ENCODE results near the gene VEPH1.
"Not testable (repeated sequence)": the region's sequence is repeated elsewhere in the genome, so short reads cannot be mapped to it uniquely, and the experiment has no call there.

The VEPH1 gene

DNA sequence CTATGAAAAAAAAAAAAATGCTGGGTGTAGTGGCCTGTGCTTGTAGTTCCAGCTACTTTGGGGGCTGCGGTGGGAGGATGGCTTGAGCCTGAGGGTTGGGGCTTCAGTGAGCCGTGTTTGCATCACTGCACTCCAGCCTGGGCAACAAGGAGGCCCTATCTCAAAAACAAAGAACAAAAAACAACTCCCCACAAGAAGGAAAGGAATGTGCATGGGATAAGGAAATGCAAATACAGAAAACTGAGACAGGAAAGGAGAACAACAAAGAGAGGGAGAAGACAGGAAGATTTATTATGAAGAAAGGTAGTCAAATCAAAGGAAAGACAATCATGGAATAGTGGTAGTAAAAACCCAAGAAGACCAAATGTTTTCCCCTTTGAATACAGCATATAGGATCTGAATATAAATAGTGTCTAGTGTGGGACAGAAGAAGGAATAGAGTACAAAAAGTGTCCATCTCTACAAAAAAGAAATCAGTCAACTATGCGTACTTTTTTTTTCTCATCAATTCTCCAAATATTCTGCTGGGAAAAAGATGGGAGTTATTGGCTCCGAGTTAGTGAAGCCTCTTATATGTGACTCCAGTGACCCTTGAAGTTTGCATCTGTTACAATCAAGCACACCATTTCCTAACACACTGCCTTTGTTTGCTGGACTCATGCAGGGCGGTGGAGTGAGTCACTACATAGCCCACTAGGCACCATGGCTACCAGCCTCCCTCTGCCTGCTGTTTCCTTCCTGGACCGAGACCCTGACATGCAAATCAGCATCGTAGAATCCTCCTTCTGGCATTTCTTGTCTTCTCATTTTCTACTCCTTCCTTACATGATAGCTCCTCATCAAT lies 167.8 kb downstream of the VEPH1 start:
- DNase-seq = no peak

DNA sequence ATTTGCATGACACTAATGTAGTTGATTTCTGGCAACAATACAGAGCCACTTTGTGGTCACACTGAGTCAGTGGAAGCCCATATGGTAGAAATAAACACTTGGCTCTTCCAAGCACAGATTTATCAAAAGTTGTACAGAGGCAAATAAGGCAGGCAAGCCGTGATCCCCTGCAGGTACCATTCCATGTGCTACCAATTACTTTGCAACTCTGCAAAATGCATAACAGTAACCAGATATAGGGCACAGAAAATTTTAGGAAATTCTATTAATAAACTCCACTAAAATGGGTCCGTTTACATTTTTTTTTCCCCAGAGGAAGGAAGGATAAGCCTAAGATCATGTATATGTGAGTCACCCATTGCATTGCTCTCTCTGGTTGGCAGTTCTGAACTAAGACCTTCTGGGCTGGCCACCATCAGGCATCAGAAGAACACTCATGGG lies 169.6 kb downstream of the VEPH1 start:
- DNase-seq = no peak

DNA sequence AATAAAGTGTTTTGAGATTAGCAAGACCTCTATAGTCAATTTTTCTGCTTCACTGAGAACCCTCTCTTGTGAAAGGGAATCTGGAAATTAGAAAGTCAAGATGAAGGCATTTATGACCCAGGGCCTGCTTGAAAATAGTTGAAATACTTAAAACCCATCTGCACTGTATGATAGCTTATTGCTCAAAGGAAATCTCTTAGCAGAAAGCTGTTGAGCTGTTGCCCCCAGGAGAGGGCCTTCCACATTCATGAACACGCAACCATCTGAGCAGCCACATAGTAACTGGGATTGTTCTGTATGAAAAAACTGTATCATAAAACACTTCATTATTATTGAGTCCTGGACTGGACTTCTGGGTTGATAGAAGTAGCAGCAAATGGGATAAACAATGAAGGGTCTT lies 173.0 kb downstream of the VEPH1 start:
- DNase-seq = no peak

DNA sequence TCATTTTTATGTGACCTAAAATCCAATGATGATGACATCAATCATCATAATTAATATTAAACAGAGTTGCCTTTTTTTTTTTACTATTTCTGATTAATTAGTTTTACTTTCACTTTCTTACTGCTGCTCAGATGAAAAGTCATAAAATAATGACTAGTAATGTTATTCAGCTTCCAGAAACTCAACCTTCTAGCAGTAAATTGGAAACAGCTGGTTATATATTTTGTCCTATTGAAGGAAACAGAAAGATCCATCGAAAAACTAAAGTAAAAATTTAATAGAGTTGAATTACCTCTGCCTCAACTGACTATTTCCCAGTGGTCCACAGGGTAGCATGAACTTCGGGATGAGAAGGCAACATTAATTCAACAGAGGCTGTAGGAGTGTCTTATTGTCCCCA lies 173.7 kb downstream of the VEPH1 start:
- no peak for DNase-seq

DNA sequence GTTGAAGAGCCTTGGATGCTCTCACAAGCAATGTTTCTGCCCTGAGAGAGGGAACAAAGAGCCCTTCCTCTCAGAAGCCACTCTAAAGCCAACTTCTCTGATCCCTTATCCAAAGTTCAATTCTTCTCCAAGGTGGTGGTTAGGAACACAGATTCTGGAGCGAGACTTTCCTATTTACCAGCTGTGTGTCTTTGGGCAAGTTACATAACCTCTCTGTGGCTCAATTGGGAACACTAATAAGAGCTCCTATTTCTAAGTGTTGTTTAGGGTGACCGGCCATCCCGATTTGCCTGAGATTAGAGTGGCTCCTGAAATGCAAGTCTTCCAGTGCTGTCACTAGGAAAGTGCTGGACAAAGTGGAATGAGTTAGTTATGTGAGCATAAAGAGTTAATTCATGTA lies 175.4 kb downstream of the VEPH1 start:
- no peak for DNase-seq

DNA sequence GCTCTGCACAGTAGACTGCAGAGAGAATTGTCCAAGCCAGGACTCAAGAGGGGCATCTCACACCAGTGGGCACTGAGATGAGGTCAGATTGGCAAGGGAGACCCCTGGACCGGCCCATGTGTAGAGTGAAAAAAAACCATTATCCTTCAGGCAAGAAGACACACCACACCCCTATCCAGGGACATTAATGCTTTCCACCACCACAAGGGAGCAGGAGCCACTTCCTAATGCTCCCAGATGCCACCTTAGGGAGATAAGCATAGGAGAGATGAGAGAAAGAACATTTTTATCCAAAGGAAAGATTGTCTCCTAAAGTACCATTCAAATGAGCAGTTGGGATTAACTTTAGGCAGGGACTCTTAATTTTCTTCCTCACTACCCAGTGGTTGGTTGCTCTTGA lies 176.2 kb downstream of the VEPH1 start:
- no peak for DNase-seq

DNA sequence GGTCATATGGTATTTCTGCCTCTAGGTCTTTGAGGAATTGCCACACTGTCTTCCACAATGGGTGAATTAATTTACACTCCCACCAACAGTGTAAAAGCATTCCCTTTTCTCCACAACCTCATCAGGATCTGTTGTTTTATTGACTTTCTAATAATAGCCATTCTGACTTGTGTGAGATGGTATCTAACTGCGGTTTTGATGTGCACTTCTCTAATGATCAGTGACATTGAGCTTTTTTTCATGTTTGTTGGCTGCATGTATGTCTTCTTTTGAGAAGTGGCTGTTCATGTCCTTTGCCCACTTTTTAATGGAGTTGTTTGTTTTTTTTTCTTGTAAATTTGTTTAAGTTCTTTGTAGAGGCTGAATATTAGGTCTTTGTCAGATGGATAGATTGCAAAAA lies 178.3 kb downstream of the VEPH1 start:
- not testable (repeated sequence) for DNase-seq

DNA sequence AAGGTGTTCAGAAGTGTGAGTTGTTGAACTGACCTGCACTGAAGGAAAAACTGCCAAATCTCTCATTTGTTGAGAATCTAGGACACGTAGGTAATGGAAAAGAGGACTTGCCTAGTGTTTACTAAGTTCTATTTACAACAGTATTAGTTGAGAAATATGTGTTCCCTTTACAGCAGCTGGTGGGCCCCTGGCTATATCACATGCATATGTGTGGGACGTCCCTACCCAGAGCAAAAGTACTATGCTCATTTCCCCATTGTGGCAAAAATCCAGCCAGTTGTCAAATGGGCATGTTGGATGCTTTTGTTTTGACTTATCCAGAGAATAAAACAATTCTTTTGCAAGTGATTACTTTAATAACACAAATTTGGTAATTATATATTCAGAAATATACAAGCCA lies 179.9 kb downstream of the VEPH1 start:
- DNase-seq = no peak

DNA sequence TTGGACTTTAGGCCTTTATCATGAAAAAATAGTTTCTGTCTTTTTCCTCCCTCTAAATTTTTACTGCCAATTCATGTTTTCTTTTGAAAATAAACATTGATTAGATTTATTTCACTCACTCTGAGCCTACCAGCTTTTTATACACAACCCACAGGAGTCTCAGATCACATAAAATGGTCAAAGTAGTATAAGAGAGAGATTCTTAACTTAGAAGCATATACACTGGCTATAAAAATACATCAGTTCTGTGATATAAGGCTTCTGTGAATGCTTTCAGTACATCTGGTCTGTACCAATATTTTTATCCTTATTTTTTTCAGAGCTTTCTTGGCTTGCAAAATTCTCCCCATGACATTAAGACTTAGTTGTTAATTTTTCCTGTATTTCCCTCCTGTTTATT lies 183.5 kb downstream of the VEPH1 start:
- DNase-seq = no peak

DNA sequence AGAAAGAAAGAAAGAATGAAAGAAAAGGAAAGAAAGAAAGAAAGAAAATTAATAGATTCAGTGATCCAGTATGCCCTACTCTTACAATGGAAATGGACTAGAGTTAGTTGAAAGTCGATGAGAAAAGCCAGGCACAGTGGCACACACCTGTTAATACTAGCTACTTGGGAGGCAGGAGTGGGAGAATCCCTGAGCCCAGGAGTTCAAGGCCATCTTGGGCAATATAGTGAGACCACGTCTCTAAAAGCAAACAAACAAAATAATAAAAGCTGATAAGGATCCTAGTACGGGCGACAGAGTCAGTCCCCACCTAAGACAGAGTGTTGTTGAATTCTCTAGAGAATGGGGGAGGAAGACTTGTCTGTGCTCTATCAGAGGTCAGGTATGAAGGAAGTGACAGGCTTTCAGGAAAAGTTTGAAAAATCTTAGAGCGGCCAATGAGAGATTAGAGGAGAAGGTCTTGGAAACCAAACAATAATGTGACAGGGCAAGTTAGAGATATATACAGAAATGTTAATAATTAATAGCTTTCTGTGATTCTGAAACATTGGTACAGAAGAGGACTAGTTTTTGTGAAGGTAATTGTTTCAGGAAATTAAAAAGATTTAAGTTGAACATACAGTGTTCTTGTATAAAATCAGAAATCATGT lies 184.5 kb downstream of the VEPH1 start:
- no peak for DNase-seq

DNA sequence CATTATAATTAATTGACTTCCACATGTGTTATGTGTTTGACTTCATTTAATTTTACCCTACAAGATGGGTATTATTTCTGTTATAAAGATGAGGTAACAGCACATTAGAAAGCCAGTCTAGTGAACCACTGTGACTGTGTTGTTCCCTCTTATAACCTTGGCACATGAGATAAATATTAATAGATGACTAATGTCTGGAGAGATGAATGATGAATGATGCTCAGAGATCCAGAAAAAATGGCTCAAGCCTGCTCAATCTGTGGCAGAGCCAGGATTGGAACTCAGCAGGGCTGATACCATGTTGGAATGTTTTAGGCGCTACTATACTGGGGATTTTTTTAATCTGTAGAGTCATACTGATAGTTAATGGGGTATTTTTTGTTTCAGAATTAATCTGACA lies 185.3 kb downstream of the VEPH1 start:
- no peak for DNase-seq

DNA sequence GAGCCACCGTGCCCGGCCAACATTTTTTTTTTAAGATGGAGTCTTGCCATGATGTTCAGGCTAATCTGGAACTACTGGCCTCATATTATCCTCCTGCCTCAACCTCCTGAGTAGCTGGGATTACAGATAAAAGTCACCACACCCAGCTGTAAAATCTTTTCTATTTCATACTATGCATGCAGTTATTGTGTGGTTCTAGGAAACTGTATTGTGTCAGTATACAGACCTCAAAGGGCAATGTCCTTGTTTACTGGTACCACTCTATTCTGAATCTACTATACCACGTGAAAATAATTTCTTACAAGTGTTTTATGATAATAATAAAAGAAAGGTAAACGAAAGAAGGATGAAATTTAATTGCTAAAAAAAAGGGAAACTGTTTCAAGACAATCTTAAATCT lies 190.0 kb downstream of the VEPH1 start:
- no peak for DNase-seq

DNA sequence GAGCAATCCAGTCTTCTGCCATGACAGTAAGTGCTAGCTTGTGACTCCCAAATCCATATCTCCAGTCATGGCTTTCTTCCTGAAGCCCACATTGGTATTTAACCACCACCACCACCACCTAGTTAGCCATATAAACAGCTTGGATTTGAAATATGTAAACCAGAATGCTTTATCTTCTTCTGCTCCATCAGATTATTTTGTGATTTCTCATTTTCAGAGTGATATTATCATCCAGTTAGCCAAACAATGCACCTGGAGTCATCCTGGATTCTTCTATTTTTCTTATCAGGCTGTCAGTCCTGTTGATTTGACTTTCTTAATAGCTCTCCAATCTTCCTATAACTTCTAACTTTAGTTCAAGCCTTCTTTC lies 190.9 kb downstream of the VEPH1 start:
- DNase-seq = no peak

DNA sequence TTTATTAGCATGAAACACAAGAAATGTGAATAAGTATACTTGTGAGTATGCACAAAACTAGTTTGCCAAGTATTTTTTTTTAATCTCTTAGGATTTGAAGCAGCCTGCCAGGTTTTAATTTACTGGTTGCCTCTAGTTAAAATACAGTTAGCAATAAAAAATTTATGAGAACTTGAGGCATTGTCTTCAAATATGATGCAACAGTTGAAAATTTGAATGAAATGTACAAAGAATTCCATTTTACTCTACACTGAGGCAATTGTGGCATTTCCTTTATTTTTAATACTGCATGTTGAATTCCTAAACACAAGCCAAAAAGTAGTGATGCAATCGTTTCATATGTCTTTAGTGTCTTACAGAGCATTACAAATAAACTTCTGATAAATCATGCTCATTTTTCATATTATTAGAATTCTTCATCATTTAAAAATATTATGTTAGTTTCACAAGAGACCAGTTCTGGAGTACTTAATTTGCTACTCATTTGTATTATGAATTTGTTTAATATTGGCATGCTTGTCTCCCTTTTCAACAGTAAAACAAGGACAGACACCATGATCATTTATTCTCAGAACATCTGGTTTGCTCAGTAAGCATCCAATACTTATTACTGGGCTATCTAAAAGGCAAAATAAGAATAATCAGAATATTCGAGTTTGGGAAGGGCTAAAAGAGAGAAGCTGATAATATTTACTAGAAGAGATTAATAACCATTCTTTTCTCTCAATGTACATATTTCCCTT lies 191.4 kb downstream of the VEPH1 start:
- no peak for DNase-seq

DNA sequence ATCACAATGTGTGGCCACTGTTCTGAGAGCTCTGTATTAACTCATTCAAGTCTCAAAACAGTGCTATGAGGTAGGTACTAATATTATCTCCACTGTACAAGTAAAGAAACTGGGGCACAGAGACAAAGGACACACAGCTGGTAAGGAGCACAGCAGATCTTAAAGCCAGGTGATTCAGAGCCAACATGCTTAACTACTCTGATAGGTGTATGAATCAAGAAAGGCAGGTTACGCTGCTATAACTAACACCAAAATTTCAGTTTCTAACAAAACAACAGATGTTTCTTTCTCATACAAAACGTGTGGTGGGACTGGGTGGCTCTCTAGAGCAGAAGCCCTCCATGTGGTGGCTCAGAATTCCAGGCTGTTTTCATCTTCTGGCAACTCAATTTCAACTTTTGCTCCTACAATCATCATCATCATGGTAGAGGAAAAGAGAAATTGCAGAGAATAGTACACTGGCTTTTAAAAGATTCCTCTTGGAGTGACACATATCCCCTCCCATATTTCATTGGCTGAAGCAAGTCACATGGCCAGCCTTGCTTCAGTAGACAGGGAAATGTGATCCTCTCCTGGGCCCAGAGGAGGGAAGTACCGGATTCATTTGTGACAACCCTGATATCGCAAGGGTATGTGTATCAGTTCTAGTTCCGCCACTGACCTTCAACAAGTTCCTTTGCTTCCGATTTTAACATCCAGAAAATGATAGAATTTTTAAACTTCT lies 192.7 kb downstream of the VEPH1 start:
- no peak for DNase-seq

DNA sequence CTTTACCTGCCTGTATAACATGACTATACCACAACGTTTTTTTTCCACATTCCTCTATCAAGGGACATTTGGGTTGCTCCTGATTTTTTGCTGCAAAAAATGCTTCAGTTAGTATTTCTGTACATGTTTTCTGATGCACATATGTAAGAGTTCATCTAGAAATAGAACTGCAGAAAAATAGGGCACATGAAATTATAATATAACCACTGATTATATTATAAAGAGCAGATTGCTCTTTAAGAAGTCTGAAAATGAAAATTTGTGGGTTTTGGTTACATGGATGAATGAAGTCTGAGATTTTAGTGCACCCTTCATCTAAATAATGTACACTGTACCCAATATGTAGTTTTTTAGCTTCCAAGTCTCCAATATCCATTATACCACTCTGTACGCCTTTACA lies 196.7 kb downstream of the VEPH1 start:
- no peak for DNase-seq

DNA sequence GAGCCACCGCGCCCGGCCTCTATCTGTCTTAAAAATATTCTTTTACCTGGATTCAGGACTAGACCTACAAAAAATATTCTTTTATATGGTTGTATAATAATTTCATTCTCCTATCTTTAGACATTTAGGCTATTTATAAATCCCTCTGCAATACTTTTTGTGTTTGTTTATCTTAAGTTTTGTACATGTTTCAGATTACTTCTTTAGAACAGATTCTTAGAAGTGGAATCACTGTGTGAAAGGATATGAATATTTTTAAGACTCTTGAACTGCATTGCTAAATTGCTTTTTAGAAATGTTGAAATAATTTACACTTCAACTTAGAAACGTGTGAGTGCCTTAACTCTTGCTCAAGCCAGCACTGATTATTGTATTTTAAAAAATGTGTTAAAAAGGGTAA lies 197.8 kb downstream of the VEPH1 start:
- DNase-seq = no peak

DNA sequence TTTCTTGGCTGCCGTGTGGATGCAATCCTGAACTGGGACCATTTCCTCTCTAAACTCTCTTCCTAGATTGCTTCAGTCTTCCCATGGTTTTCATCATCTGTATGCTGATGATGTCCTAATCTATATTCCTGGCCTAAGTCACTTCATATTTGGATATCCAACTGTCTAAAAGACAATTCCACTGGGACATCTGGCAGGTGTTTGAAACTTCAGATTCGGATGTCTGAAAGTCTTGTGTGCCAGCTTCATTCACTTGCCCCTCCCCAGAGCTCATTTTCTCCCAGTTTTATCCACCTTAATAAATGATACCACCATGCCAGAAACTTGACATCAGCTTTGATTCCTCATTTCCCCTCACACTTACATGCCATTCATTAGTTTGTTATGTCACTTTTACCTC lies 201.5 kb downstream of the VEPH1 start:
- no peak for DNase-seq

DNA sequence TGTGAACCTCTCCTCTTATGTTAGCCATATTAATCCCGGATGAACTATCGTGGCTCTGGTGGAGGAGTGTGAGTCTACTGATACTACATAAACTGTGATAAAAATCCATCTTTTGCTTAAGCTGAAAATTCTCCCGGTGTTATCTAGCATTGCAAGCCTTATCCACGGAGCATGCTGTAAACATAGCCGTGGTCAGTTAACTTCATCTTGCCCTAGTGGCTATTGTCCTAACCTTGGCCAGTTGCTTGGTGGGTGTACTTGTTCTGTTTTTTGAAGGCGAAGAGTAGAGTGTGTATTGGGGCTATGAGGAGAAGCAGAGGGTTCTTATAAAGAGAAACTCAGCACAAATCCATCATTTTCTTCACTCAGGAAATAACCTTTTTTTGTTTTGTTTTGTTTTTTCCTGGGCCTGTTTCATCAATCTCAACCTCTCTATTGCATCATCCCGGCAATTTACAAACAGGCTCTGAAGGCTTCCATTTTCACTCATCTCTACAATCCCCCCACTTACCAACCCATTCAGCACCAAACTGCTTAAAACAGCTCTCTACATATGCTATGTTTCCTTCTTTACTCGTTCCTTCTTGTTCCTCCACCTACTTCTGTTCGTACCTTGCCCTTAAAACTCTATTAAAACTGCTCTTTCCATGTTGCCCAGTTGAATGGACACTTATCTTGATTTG lies 202.1 kb downstream of the VEPH1 start:
- DNase-seq = no peak

DNA sequence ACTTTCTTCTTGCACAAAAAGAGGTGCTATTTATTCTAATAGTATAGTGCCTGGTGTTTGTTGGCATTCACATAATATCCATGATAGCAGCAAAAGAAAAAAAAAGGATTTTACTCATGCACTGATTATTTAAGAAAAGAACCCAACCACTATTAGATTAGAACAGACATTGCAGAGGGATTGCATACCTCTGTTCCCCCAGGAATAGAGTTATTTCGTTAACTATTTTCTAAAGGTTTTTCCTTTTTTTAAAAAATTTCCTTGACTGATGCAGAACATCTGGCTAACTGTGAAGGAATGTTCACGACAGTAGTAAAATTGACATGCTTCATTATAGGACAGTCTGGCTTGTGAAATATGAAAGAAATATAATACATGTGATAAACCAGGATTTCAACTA lies 203.1 kb downstream of the VEPH1 start:
- DNase-seq = no peak

DNA sequence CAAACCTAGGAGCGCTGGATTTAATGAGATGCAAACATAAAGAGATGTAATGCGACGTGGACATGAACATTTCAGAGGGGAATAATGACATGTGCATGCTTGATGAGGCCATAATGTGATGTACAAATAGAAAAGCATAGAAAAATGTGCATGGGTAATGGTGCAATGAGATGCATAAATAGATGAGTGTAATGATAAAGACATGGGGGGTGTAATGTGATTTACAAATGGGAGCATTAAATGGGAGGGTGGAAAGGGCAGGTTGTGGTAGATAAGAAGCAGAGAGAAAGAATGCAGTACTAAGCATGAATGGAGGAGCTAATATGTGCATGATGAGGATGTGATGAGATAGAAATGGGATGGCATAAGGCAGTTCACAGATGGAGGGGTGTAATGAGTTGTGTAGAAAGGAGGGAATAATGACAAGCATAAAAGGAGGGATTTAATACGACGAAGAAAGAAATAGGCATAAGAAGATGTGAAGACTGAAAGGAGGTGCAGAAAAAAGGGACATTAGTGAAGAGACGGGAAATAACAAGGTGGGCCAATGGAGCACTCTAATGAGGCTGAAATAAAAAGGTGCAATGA lies 205.8 kb downstream of the VEPH1 start:
- no peak for DNase-seq

DNA sequence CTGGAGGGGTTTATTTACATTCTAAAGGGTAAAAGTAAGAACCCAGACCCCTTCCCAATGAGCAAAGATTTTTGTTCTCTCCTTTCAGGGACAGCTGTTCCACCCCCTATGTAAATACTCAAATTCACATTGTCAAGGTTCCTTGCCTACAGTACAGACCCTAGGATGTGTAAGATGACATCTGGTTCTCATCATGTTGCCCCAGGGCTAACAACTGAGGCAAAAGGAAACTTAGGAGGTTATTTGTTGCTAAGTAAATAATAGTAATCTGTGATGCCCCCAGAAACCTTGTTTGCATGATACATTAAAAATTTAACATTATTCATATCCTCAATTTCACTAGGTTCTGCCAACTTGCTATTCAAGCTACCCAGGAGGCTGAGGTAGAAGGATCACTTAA lies 208.3 kb downstream of the VEPH1 start:
- DNase-seq = no peak

Measured in stimulated activated CD4-positive, alpha-beta T cell treated with anti-CD3 and anti-CD28 coated beads, Interleukin-15, amount 100 ng/mL, for 24 hours (primary cell).